ENCODE measurements around the gene AP3B1.
"Not testable (repeated sequence)": the region's sequence is repeated elsewhere in the genome, so short reads cannot be mapped to it uniquely, and the experiment has no call there.

Gene AP3B1

DNA sequence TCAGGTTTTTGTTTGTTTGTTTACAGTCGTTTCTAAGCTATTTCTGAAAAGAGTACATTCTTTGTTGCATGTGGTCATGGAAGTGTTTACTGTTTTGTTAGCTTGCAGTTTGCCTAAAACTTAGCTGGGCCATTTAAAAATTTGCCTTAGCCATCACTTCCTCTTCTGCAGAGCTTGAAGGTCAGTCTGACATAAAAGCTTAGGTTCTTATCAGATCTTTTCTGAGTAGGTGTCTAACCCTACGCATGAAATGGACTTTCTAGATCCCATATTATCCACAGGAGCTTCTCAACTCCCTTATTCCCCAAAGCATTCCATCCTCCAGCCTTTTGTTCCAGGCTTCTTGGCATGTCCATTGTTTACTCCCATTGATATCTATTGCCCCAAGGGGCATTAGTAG lies 90.3 kb downstream of the AP3B1 start:
- peaks cover 7% of the 10 kb centered on the region for H3K9me3 ChIP-seq (ENCODE audit: low read length)
- H3K4me1 ChIP-seq (ENCODE audit: insufficient read depth, low read length, severe bottlenecking): no peaks in the 10 kb centered on the region
- H3K27me3 ChIP-seq (ENCODE audit: insufficient read depth, low read length): no peaks in the 10 kb centered on the region
- no peaks in the 10 kb centered on the region for H3K79me2 ChIP-seq (ENCODE audit: insufficient read depth, low read length)
- H2AFZ ChIP-seq (ENCODE audit: low read length): no peak overlapping the region
- peaks cover 52% of the 10 kb centered on the region for H3K36me3 ChIP-seq (ENCODE audit: insufficient read depth, low read length)
- no peaks in the 10 kb centered on the region for H3K9me2 ChIP-seq (ENCODE audit: low read depth, low read length)
- no peak overlapping the region for H3K9ac ChIP-seq (ENCODE audit: low read length)
- no peak overlapping the region for H3K4me2 ChIP-seq (ENCODE audit: low read length)
- no peaks in the 10 kb centered on the region for H4K20me1 ChIP-seq (ENCODE audit: insufficient read depth, low read length)
- TF ChIP-seq EZH2 (IDR thresholded peaks at IDR 0.05; ENCODE audit: borderline replicate concordance, low read length): no peak
- TF ChIP-seq, protein P1, sequence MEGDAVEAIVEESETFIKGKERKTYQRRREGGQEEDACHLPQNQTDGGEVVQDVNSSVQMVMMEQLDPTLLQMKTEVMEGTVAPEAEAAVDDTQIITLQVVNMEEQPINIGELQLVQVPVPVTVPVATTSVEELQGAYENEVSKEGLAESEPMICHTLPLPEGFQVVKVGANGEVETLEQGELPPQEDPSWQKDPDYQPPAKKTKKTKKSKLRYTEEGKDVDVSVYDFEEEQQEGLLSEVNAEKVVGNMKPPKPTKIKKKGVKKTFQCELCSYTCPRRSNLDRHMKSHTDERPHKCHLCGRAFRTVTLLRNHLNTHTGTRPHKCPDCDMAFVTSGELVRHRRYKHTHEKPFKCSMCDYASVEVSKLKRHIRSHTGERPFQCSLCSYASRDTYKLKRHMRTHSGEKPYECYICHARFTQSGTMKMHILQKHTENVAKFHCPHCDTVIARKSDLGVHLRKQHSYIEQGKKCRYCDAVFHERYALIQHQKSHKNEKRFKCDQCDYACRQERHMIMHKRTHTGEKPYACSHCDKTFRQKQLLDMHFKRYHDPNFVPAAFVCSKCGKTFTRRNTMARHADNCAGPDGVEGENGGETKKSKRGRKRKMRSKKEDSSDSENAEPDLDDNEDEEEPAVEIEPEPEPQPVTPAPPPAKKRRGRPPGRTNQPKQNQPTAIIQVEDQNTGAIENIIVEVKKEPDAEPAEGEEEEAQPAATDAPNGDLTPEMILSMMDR (IDR thresholded peaks at IDR 0.05; ENCODE audit: low read length): no peak
- H3K4me3 ChIP-seq (ENCODE audit: low read depth, low read length, poor library complexity, severe bottlenecking): no peak overlapping the region
- no peak overlapping the region for H3K27ac ChIP-seq (ENCODE audit: low read depth, low read length, poor library complexity, severe bottlenecking)
- no peaks in the 10 kb centered on the region for H3F3A ChIP-seq (ENCODE audit: insufficient read depth, low read length)

GRCh38 chr5:78203815-78204214 lies 90.7 kb downstream of the AP3B1 start:
- TF ChIP-seq, protein P1 (IDR thresholded peaks at IDR 0.05; ENCODE audit: low read length): no peak
- TF ChIP-seq EZH2 (IDR thresholded peaks at IDR 0.05; ENCODE audit: borderline replicate concordance, low read length): no peak
- H2AFZ ChIP-seq (ENCODE audit: low read length): no peak overlapping the region
- no peaks in the 10 kb centered on the region for H4K20me1 ChIP-seq (ENCODE audit: insufficient read depth, low read length)
- H3K27me3 ChIP-seq (ENCODE audit: insufficient read depth, low read length): no peaks in the 10 kb centered on the region
- no peaks in the 10 kb centered on the region for H3K4me1 ChIP-seq (ENCODE audit: insufficient read depth, low read length, severe bottlenecking)
- no peaks in the 10 kb centered on the region for H3F3A ChIP-seq (ENCODE audit: insufficient read depth, low read length)
- peaks cover 52% of the 10 kb centered on the region for H3K36me3 ChIP-seq (ENCODE audit: insufficient read depth, low read length)
- H3K9me3 ChIP-seq (ENCODE audit: low read length): peaks cover 7% of the 10 kb centered on the region
- H3K9ac ChIP-seq (ENCODE audit: low read length): no peak overlapping the region
- H3K27ac ChIP-seq (ENCODE audit: low read depth, low read length, poor library complexity, severe bottlenecking): no peak overlapping the region
- H3K4me3 ChIP-seq (ENCODE audit: low read depth, low read length, poor library complexity, severe bottlenecking): no peak overlapping the region
- no peaks in the 10 kb centered on the region for H3K9me2 ChIP-seq (ENCODE audit: low read depth, low read length)
- no peak overlapping the region for H3K4me2 ChIP-seq (ENCODE audit: low read length)
- H3K79me2 ChIP-seq (ENCODE audit: insufficient read depth, low read length): no peaks in the 10 kb centered on the region

DNA sequence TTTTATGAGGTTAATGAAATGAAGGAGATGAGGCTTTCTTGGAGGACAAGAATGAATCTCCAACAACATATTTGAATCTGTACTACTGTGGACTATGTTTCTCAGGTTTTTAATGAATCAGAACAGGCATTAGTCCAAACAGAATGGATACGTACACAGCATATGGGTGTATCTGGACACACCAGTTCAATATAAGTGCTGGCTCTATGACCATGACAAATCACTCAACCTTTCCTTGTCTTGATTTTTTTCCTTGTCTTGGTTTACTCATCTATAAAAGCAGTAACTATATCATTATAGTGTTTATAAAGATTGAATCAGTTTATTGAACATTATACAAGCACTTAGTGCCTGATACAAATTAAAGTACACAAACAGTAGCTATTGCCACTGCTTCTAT lies 104.1 kb downstream of the AP3B1 start:
- Histone ChIP-seq H3K9me3 (ENCODE audit: low read length) (no peaks in the 10 kb centered on the region), H3K36me3 (ENCODE audit: insufficient read depth, low read length) (0 out of 2 replicates have a peak, but pooled peaks cover 9% of the 10 kb centered on the region), H2AFZ (ENCODE audit: low read length) (no peak overlapping the region), H3K4me1 (ENCODE audit: insufficient read depth, low read length, severe bottlenecking) (no peaks in the 10 kb centered on the region), H3K9me2 (ENCODE audit: low read depth, low read length) (no peaks in the 10 kb centered on the region), H4K20me1 (ENCODE audit: insufficient read depth, low read length) (no peaks in the 10 kb centered on the region), H3K79me2 (ENCODE audit: insufficient read depth, low read length) (no peaks in the 10 kb centered on the region), H3K27ac (ENCODE audit: low read depth, low read length, poor library complexity, severe bottlenecking) (no peak overlapping the region), H3K27me3 (ENCODE audit: insufficient read depth, low read length) (no peaks in the 10 kb centered on the region), H3K9ac (ENCODE audit: low read length) (no peak overlapping the region), H3F3A (ENCODE audit: insufficient read depth, low read length) (peaks cover 6% of the 10 kb centered on the region), H3K4me2 (ENCODE audit: low read length) (no peak overlapping the region), H3K4me3 (ENCODE audit: low read depth, low read length, poor library complexity, severe bottlenecking) (no peak overlapping the region)
- TF ChIP-seq, protein P1 (IDR thresholded peaks at IDR 0.05; ENCODE audit: low read length): no peak
- TF ChIP-seq EZH2 (IDR thresholded peaks at IDR 0.05; ENCODE audit: borderline replicate concordance, low read length): no peak

DNA sequence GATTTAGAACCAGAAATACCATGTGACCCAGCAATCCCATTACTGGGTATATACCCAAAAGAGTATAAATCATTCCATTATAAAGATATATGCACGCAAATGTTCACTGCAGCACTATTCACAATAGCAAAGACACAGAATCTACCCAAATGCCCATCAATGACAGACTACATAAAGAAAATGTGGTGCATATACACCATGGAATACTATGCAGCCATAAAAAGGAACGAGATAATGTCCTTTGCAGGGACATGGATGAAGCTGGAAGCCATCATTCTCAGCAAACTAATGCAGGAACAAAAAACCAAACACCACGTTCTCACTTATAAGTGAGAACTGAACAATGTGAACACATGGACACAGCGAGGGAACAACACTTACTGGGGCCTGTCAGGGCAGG lies 105.8 kb downstream of the AP3B1 start:
- H3K36me3 ChIP-seq (ENCODE audit: insufficient read depth, low read length); H3K4me2 ChIP-seq (ENCODE audit: low read length); H4K20me1 ChIP-seq (ENCODE audit: insufficient read depth, low read length); H3K9ac ChIP-seq (ENCODE audit: low read length); H3K9me2 ChIP-seq (ENCODE audit: low read depth, low read length); H2AFZ ChIP-seq (ENCODE audit: low read length); H3K27me3 ChIP-seq (ENCODE audit: insufficient read depth, low read length); H3F3A ChIP-seq (ENCODE audit: insufficient read depth, low read length); H3K9me3 ChIP-seq (ENCODE audit: low read length); H3K27ac ChIP-seq (ENCODE audit: low read depth, low read length, poor library complexity, severe bottlenecking); H3K4me1 ChIP-seq (ENCODE audit: insufficient read depth, low read length, severe bottlenecking); H3K4me3 ChIP-seq (ENCODE audit: low read depth, low read length, poor library complexity, severe bottlenecking); H3K79me2 ChIP-seq (ENCODE audit: insufficient read depth, low read length): not testable (repeated sequence)

Measured in OCI-LY1 (cell line).